Hepatocyte (in vitro differentiated cells): Measurements from ENCODE around the gene ING5. TPM values are rescaled to one million over a fixed set of nuclear protein-coding genes. Genes with fewer than 3 reads are reported as not detected.

Source experiments
- DNase-seq: peaks from one replicate; pipeline ENCODE4 v3.0.0-alpha.2; 2016; ENCODE audit warnings: low spot score
- H2AFZ ChIP-seq: fragments of 200-600 bp; sonication (generic); 2 replicates; pipeline ENCODE4 v1.6.0; 2016; ENCODE audit warnings: antibody characterized with exemption, mild to moderate bottlenecking
- H3K27ac ChIP-seq: fragments of 200-600 bp; sonication (generic); 2 replicates; pipeline ENCODE4 v1.5.1; 2016; ENCODE audit warnings: mild to moderate bottlenecking
- H3K27me3 ChIP-seq: fragments of 200-600 bp; sonication (generic); 2 replicates; pipeline ENCODE4 v1.6.1; 2016
- H3K36me3 ChIP-seq: fragments of 200-600 bp; sonication (generic); replicated peaks from 2 replicates; pipeline ENCODE4 v1.5.1; 2016; ENCODE audit warnings: low read depth; ENCODE audit not compliant: insufficient read depth
- H3K4me1 ChIP-seq: fragments of 200-600 bp; sonication (generic); 2 replicates; pipeline ENCODE4 v1.5.1; 2016; ENCODE audit warnings: mild to moderate bottlenecking, moderate library complexity; ENCODE audit not compliant: insufficient read depth
- H3K4me2 ChIP-seq: fragments of 200-600 bp; sonication (generic); 2 replicates; pipeline ENCODE4 v1.6.0; 2016
- H3K4me3 ChIP-seq: fragments of 200-600 bp; sonication (generic); 2 replicates; pipeline ENCODE4 v1.5.1; 2016; ENCODE audit warnings: mild to moderate bottlenecking
- H3K79me2 ChIP-seq: fragments of 200-600 bp; sonication (generic); 2 replicates; pipeline ENCODE4 v1.6.0; 2017; ENCODE audit warnings: mild to moderate bottlenecking
- H3K9me2 ChIP-seq: fragments of 200-600 bp; sonication (generic); replicated peaks from 2 replicates; pipeline ENCODE4 v1.6.0; 2017; ENCODE audit warnings: mild to moderate bottlenecking; ENCODE audit not compliant: insufficient read depth
- H3K9me3 ChIP-seq: fragments of 200-600 bp; sonication (generic); 2 replicates; pipeline ENCODE4 v1.5.1; 2016; ENCODE audit warnings: low read depth, mild to moderate bottlenecking
- H4K20me1 ChIP-seq: fragments of 200-600 bp; sonication (generic); 2 replicates; pipeline ENCODE4 v1.6.0; 2016; ENCODE audit warnings: mild to moderate bottlenecking; ENCODE audit not compliant: insufficient read depth, poor library complexity, severe bottlenecking
- EZH2 ChIP-seq: fragments of 200-600 bp; sonication (generic); IDR thresholded peaks from 2 replicates; pipeline ENCODE4 v1.6.1; 2016; ENCODE audit warnings: antibody characterized with exemption, mild to moderate bottlenecking, borderline replicate concordance
- EZH2phosphoT487 ChIP-seq: fragments of 200-600 bp; sonication (generic); IDR thresholded peaks from one replicate; pipeline ENCODE4 v1.6.1; 2018; ENCODE audit warnings: antibody characterized with exemption, mild to moderate bottlenecking, low read depth, moderate library complexity; ENCODE audit not compliant: unreplicated experiment, severe bottlenecking
- WGBS: methylation state at CpG from one replicate; pipeline ENCODE4 v1.1.6; 2016; ENCODE audit warnings: low lambda C conversion rate; ENCODE audit errors: missing lambda C conversion rate; 5-methylcytosine and 5-hydroxymethylcytosine counted together
- polyA plus RNA-seq: library from polyadenylated mRNA; unstranded; fragments of >200 nt; fragmentation: Nextera tagmentation; extraction: Ambion mirVana; gene quantifications from 2 replicates; pipeline ENCODE4 v1.2.1, GENCODE V29; 2016
- total RNA-seq: library from RNA; depleted of rRNA; stranded (reverse); fragments of >200 nt; gene quantifications from 2 replicates; pipeline ENCODE4 v1.2.3, GENCODE V29; 2014
- TF ChIP-seq, protein P1 (sequence below): fragments of 200-600 bp; sonication (generic); IDR thresholded peaks from 2 replicates; pipeline ENCODE4 v1.5.1; 2016; ENCODE audit warnings: antibody characterized with exemption, mild to moderate bottlenecking; ENCODE audit not compliant: poor library complexity

The ING5 gene
- total and polyA plus RNA-seq, 2 experiments from 2014 or later = 27.6 to 33.4 TPM

DNA sequence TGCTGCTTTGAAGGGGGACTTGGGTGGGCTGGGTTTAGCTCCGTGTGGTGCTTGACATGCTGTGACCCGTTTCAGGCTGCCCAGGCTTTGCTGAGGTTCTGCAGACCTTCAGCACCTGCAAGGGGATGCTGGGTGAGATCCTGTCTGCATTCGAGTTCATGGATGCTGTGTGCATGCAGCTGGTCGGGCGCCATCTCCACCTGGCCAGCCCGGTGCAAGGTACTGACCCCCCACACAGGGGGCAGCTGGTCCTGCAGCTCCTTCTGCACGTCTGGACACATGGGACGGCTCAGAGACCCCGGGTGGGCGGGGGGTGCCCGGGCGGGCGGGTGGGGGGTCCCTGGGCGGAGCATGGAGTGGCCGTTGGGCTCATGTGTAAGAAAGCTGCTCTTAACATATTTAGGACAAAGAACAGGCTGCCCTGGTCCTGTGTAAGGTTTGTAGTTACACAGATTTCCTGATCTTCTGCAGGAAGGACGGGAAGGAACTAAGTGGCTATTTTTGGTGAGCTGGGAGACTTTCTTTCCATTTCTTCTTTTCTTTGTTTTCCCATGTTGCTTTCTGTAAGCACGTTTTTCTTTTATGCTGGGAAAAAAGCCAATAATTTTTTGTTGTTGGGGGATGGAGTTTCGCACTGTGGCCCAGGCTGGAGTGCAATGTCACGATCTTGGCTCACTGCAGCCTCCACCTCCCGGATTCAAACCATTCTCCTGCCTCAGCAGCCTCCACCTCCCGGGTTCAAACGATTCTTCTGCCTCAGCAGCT lies 48.4 kb downstream of the ING5 start:
- Histone ChIP-seq H2AFZ (no peak overlapping the region), H3K27me3 (no peaks in the 10 kb centered on the region), H3K4me3 (no peak overlapping the region), H4K20me1 (no peaks in the 10 kb centered on the region), H3K9me2 (no peaks in the 10 kb centered on the region), H3K4me2 (no peak overlapping the region), H3K79me2 (no peaks in the 10 kb centered on the region), H3K4me1 (no peaks in the 10 kb centered on the region), H3K9me3 (no peaks in the 10 kb centered on the region), H3K27ac (no peak overlapping the region), H3K36me3 (no peaks in the 10 kb centered on the region)
- WGBS = 96% methylated on average over 14 of the region's 22 CpGs
- TF ChIP-seq EZH2phosphoT487 (no peak), EZH2 (no peak)
- TF ChIP-seq, protein P1, sequence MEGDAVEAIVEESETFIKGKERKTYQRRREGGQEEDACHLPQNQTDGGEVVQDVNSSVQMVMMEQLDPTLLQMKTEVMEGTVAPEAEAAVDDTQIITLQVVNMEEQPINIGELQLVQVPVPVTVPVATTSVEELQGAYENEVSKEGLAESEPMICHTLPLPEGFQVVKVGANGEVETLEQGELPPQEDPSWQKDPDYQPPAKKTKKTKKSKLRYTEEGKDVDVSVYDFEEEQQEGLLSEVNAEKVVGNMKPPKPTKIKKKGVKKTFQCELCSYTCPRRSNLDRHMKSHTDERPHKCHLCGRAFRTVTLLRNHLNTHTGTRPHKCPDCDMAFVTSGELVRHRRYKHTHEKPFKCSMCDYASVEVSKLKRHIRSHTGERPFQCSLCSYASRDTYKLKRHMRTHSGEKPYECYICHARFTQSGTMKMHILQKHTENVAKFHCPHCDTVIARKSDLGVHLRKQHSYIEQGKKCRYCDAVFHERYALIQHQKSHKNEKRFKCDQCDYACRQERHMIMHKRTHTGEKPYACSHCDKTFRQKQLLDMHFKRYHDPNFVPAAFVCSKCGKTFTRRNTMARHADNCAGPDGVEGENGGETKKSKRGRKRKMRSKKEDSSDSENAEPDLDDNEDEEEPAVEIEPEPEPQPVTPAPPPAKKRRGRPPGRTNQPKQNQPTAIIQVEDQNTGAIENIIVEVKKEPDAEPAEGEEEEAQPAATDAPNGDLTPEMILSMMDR = no peak
- no peak for DNase-seq

DNA sequence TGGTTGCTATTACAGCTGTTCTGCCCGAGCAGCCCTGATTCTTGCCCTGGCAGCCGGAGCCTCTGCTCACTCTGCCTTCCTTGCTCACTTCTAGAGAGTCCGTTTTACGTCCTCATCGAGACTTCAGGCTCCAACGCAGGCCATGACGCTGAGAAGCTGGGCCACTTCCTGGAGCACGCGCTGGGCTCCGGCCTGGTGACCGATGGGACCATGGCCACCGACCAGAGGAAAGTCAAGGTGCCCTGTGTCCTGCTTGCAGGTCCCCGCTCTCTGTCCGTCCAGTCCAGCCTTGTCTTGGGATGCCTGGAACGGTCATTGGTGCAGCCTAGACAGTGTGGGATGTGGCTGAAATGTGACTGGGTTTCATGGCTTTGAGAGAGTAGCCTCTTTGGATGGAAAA lies 49.3 kb downstream of the ING5 start:
- Histone ChIP-seq H4K20me1 (no peaks in the 10 kb centered on the region), H3K27ac (no peak overlapping the region), H3K27me3 (no peaks in the 10 kb centered on the region), H3K9me3 (no peaks in the 10 kb centered on the region), H3K4me3 (no peak overlapping the region), H3K36me3 (no peaks in the 10 kb centered on the region), H3K4me2 (no peak overlapping the region), H3K9me2 (no peaks in the 10 kb centered on the region), H3K79me2 (no peaks in the 10 kb centered on the region), H2AFZ (no peak overlapping the region), H3K4me1 (no peaks in the 10 kb centered on the region)
- DNase-seq = no peak
- 92% methylated on average over 15 of the region's 15 CpGs for WGBS
- no peak for TF ChIP-seq EZH2phosphoT487
- TF ChIP-seq, protein P1 = no peak
- TF ChIP-seq EZH2 = no peak

DNA sequence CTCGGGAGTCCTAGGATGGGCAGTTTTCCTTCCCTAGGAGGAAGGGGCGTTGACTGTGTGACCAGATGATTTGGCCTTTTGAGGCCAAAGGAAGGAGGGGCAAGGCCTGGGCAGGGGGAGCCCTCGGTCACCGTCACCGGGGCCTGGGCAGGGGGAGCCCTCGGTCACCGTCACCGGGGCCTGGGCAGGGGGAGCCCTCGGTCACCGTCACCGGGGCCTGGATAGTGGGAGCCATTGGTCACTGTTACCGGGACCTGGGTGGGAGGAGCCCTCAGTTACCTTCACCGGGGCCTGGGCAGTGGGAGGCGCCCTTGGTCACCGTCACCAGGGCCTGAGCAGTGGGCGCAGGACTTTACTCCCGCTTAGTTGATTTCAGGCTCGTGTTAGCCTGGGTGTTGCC lies 49.9 kb downstream of the ING5 start:
- no peaks in the 10 kb centered on the region for H3K9me2 ChIP-seq
- no peaks in the 10 kb centered on the region for H3K79me2 ChIP-seq
- no peak overlapping the region for H3K27ac ChIP-seq
- H3K4me1 ChIP-seq = no peaks in the 10 kb centered on the region
- H2AFZ ChIP-seq = no peak overlapping the region
- H3K4me2 ChIP-seq = no peak overlapping the region
- 93% methylated on average over 16 of the region's 18 CpGs for WGBS
- H4K20me1 ChIP-seq = no peaks in the 10 kb centered on the region
- no peaks in the 10 kb centered on the region for H3K36me3 ChIP-seq
- no peaks in the 10 kb centered on the region for H3K27me3 ChIP-seq
- no peaks in the 10 kb centered on the region for H3K9me3 ChIP-seq
- no peak overlapping the region for H3K4me3 ChIP-seq
- no peak for DNase-seq
- TF ChIP-seq, protein P1 = no peak
- no peak for TF ChIP-seq EZH2phosphoT487
- TF ChIP-seq EZH2 = no peak
